SU-DHL-6 (cell line): ENCODE data around the gene CACNA1C.

ENCODE experiments used
- H2AFZ ChIP-seq: fragments of 200-600 bp; sonication (generic); 2 replicates; pipeline ENCODE4 v1.6.1; 2014; ENCODE audit warnings: low read depth, mild to moderate bottlenecking, moderate library complexity, mixed read lengths, antibody characterized with exemption, low read length; ENCODE audit not compliant: severe bottlenecking
- H3F3A ChIP-seq: fragments of 200-600 bp; shearing (Covaris generic); 2 replicates; pipeline ENCODE4 v1.6.0; 2016; ENCODE audit warnings: antibody characterized with exemption, mild to moderate bottlenecking; ENCODE audit not compliant: insufficient read depth
- H3K27ac ChIP-seq: fragments of 200-600 bp; sonication (generic); 2 replicates; pipeline ENCODE4 v1.5.1; 2016; ENCODE audit warnings: low read depth, mild to moderate bottlenecking, low read length, moderate library complexity, mixed read lengths
- H3K27me3 ChIP-seq: fragments of 200-600 bp; sonication (generic), shearing (Covaris generic); 2 replicates; pipeline ENCODE4 v1.6.0; 2014; ENCODE audit warnings: mild to moderate bottlenecking, low read length
- H3K36me3 ChIP-seq: fragments of 200-600 bp; sonication (generic); 2 replicates; pipeline ENCODE4 v1.6.1; 2014; ENCODE audit warnings: mild to moderate bottlenecking, low read length, mixed read lengths
- H3K4me2 ChIP-seq: fragments of 300-600, 200-600 bp; shearing (Covaris generic), sonication (generic); 2 replicates; pipeline ENCODE4 v1.6.0; 2014; ENCODE audit warnings: low read length, low read depth, mild to moderate bottlenecking; ENCODE audit not compliant: poor library complexity, severe bottlenecking
- H3K4me3 ChIP-seq: fragments of 200-600 bp; sonication (generic); 2 replicates; pipeline ENCODE4 v1.5.1; 2014; ENCODE audit warnings: antibody characterized with exemption, low read length, mild to moderate bottlenecking, mixed read lengths; ENCODE audit not compliant: insufficient read depth, poor library complexity, severe bottlenecking
- H3K79me2 ChIP-seq: fragments of 200-600 bp; sonication (generic); 2 replicates; pipeline ENCODE4 v1.6.1; 2014; ENCODE audit warnings: mild to moderate bottlenecking, low read length, moderate library complexity; ENCODE audit not compliant: insufficient read depth
- H3K9ac ChIP-seq: fragments of 200-600 bp; sonication (generic); 2 replicates; pipeline ENCODE4 v1.7.0; 2014; ENCODE audit warnings: mild to moderate bottlenecking, low read length
- H3K9me2 ChIP-seq: fragments of 200-600 bp; sonication (generic); replicated peaks from 2 replicates; pipeline ENCODE4 v1.6.1; 2014; ENCODE audit warnings: low read length; ENCODE audit not compliant: insufficient read depth
- H3K9me3 ChIP-seq: fragments of 200-600 bp; sonication (generic); 2 replicates; pipeline ENCODE4 v1.6.1; 2014; ENCODE audit warnings: low read length, mixed read lengths; ENCODE audit not compliant: insufficient read depth
- H4K20me1 ChIP-seq: fragments of 200-600 bp; sonication (generic); 2 replicates; pipeline ENCODE4 v1.6.1; 2014; ENCODE audit warnings: low read depth, mild to moderate bottlenecking, antibody characterized with exemption, low read length, moderate library complexity, mixed read lengths
- EZH2phosphoT487 ChIP-seq: fragments of 200-600 bp; sonication (generic), shearing (Covaris generic); conservative IDR thresholded peaks from 2 replicates; pipeline ENCODE4 v1.6.1; 2018; ENCODE audit warnings: mild to moderate bottlenecking, antibody characterized with exemption, low read length, moderate library complexity, mixed read lengths
- TF ChIP-seq, protein P1 (sequence below): fragments of 200-600 bp; sonication (generic); IDR thresholded peaks from one replicate; pipeline ENCODE4 v1.5.1; 2017; ENCODE audit warnings: antibody characterized with exemption, mild to moderate bottlenecking, low read length, moderate library complexity; ENCODE audit not compliant: insufficient read depth, poor library complexity, severe bottlenecking

CACNA1C gene

DNA sequence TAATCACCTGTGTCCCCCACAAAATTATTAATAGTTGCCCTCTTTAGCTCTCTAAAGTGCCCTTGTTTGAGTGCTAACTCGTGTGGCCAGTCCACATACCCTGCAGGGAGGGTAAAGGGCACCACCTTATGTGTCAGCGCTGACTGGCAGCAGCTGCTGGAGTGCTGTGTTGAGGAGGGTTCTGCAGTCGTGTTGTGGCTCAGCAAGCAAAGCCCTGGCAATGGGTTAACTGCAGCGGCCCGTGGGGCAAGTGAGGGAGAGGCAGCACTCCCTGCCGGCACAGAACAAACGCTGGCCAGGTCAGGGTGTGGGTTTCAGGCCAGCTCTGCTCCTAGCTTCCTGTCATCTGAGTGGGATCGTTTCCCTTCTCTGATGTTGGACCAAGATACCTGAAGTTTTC, 369.8 kb downstream of the CACNA1C start:
- TF ChIP-seq, protein P1, sequence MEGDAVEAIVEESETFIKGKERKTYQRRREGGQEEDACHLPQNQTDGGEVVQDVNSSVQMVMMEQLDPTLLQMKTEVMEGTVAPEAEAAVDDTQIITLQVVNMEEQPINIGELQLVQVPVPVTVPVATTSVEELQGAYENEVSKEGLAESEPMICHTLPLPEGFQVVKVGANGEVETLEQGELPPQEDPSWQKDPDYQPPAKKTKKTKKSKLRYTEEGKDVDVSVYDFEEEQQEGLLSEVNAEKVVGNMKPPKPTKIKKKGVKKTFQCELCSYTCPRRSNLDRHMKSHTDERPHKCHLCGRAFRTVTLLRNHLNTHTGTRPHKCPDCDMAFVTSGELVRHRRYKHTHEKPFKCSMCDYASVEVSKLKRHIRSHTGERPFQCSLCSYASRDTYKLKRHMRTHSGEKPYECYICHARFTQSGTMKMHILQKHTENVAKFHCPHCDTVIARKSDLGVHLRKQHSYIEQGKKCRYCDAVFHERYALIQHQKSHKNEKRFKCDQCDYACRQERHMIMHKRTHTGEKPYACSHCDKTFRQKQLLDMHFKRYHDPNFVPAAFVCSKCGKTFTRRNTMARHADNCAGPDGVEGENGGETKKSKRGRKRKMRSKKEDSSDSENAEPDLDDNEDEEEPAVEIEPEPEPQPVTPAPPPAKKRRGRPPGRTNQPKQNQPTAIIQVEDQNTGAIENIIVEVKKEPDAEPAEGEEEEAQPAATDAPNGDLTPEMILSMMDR = no peak
- no peak for TF ChIP-seq EZH2phosphoT487
- Histone ChIP-seq H3F3A (no peaks in the 10 kb centered on the region), H3K27me3 (no peaks in the 10 kb centered on the region)

DNA sequence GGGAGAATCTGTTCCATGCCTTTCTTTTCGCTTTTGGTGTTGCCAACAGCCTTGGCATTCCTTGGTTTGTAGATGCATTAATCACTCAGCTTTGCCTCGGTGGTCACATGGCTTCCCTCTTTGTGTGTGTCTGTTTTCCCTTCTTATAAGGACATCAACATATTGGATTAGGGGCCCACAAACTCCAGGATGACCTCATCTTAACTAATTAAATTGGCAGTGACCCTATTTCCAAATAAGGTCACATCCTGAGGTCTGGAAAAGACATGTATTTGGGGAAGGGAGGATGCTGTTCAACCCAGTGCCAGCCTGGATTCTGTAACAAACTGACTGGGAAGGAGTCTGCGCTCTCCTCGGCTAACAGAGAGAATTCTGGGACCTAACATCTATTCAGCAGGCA, 376.2 kb downstream of the CACNA1C start:
- H2AFZ ChIP-seq = no peak overlapping the region
- H3K9ac ChIP-seq = no peak overlapping the region
- no peaks in the 10 kb centered on the region for H4K20me1 ChIP-seq
- no peak overlapping the region for H3K4me2 ChIP-seq
- H3K36me3 ChIP-seq = no peaks in the 10 kb centered on the region
- no peaks in the 10 kb centered on the region for H3F3A ChIP-seq
- no peaks in the 10 kb centered on the region for H3K9me2 ChIP-seq
- no peaks in the 10 kb centered on the region for H3K9me3 ChIP-seq
- no peak overlapping the region for H3K4me3 ChIP-seq
- no peak for TF ChIP-seq EZH2phosphoT487
- TF ChIP-seq, protein P1 = no peak
- H3K79me2 ChIP-seq = no peaks in the 10 kb centered on the region
- H3K27me3 ChIP-seq = no peaks in the 10 kb centered on the region
- H3K27ac ChIP-seq = no peak overlapping the region

More for the DNA sequence above, 369.8 kb downstream of the CACNA1C start:
- H3K4me3 ChIP-seq = no peak overlapping the region
- no peak overlapping the region for H3K27ac ChIP-seq
- no peak overlapping the region for H3K9ac ChIP-seq
- no peaks in the 10 kb centered on the region for H3K9me2 ChIP-seq
- no peak overlapping the region for H3K4me2 ChIP-seq
- H3K9me3 ChIP-seq = no peaks in the 10 kb centered on the region
- H4K20me1 ChIP-seq = no peaks in the 10 kb centered on the region
- no peaks in the 10 kb centered on the region for H3K79me2 ChIP-seq
- no peak overlapping the region for H2AFZ ChIP-seq
- H3K36me3 ChIP-seq = no peaks in the 10 kb centered on the region

DNA sequence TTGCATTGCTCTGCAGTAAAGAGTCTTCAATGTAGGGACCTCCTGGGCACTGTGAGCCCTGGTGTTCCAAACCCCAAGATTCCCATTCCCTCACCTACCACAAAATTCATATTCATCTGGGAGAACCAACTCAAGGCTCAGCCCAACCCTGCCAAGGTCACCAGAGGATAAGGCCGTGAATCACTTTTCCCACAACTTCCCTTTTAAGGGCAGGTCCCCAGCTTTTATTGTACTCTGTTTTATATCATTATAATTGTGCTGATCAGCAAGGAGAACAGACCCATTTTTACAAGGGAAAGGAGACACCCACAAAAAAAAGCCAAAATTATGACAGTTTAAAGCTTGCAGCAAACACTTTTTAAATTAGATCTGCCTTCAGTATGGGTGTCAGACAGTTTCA, 379.0 kb downstream of the CACNA1C start:
- no peaks in the 10 kb centered on the region for H3K36me3 ChIP-seq
- no peaks in the 10 kb centered on the region for H3K27me3 ChIP-seq
- no peaks in the 10 kb centered on the region for H3K9me2 ChIP-seq
- H3F3A ChIP-seq = no peaks in the 10 kb centered on the region
- H3K79me2 ChIP-seq = no peaks in the 10 kb centered on the region
- no peak overlapping the region for H3K4me2 ChIP-seq
- H3K9me3 ChIP-seq = no peaks in the 10 kb centered on the region
- no peak overlapping the region for H2AFZ ChIP-seq
- H4K20me1 ChIP-seq = no peaks in the 10 kb centered on the region
- H3K4me3 ChIP-seq = no peak overlapping the region
- no peak overlapping the region for H3K27ac ChIP-seq
- TF ChIP-seq, protein P1 = no peak
- TF ChIP-seq EZH2phosphoT487 = no peak
- no peak overlapping the region for H3K9ac ChIP-seq
